OCI-LY3 (cell line): ENCODE results near the gene RNF220.

Source experiments
- H2AFZ ChIP-seq: fragments of 200-600, 300-600 bp; shearing (Covaris generic); 2 replicates; pipeline ENCODE4 v1.6.0; 2014; ENCODE audit warnings: antibody characterized with exemption, low read depth, low read length
- H3K27ac ChIP-seq: fragments of 200-600, 300-600 bp; sonication (generic); 2 replicates; pipeline ENCODE4 v1.5.1; 2014; ENCODE audit warnings: mild to moderate bottlenecking, low read length, moderate library complexity, mixed read lengths
- H3K27me3 ChIP-seq: fragments of 200-600, 300-600 bp; sonication (generic); 2 replicates; pipeline ENCODE4 v1.6.1; 2014; ENCODE audit warnings: low read depth, low read length, mixed read lengths
- H3K36me3 ChIP-seq: fragments of 200-600, 300-600 bp; sonication (generic); replicated peaks from 2 replicates; pipeline ENCODE3; 2014; ENCODE audit warnings: low read depth, low read length, mixed read lengths
- H3K4me1 ChIP-seq: fragments of 300-600, 200-600 bp; sonication (generic); 2 replicates; pipeline ENCODE4 v1.6.1; 2014; ENCODE audit warnings: low read length, mixed read lengths
- H3K4me2 ChIP-seq: fragments of 200-600, 300-600 bp; sonication (generic); 2 replicates; pipeline ENCODE4 v1.6.1; 2014; ENCODE audit warnings: low read length, mixed read lengths
- H3K4me3 ChIP-seq: fragments of 300-600, 200-600 bp; sonication (generic); 2 replicates; pipeline ENCODE4 v1.5.1; 2014; ENCODE audit warnings: antibody characterized with exemption, mild to moderate bottlenecking, low read length, moderate library complexity
- H3K79me2 ChIP-seq: fragments of 300-600, 200-600 bp; shearing (Covaris generic); 2 replicates; pipeline ENCODE4 v1.6.1; 2014; ENCODE audit warnings: mild to moderate bottlenecking, low read length, mixed read lengths
- H3K9ac ChIP-seq: fragments of 300-600, 200-600 bp; shearing (Covaris generic); 2 replicates; pipeline ENCODE4 v1.6.0; 2014; ENCODE audit warnings: mild to moderate bottlenecking, low read length, moderate library complexity
- H3K9me3 ChIP-seq: fragments of 200-600, 300-600 bp; shearing (Covaris generic); 2 replicates; pipeline ENCODE4 v1.6.1; 2014; ENCODE audit warnings: low read length, mixed read lengths; ENCODE audit not compliant: insufficient read depth
- H4K20me1 ChIP-seq: fragments of 200-600, 300-600 bp; sonication (generic); 2 replicates; pipeline ENCODE4 v1.6.1; 2016; ENCODE audit warnings: low read length, mixed read lengths; ENCODE audit not compliant: insufficient read depth
- EZH2phosphoT487 ChIP-seq: fragments of 200-600 bp; shearing (Covaris generic); IDR thresholded peaks from 2 replicates; pipeline ENCODE4 v1.6.1; 2018; ENCODE audit warnings: antibody characterized with exemption, mixed run types, low read depth
- TF ChIP-seq, protein P1 (sequence below): fragments of 200-600, 300-600 bp; sonication (generic); IDR thresholded peaks from 2 replicates; pipeline ENCODE4 v1.5.1; 2014; ENCODE audit warnings: antibody characterized with exemption, low read length, low read depth

The RNF220 gene

DNA sequence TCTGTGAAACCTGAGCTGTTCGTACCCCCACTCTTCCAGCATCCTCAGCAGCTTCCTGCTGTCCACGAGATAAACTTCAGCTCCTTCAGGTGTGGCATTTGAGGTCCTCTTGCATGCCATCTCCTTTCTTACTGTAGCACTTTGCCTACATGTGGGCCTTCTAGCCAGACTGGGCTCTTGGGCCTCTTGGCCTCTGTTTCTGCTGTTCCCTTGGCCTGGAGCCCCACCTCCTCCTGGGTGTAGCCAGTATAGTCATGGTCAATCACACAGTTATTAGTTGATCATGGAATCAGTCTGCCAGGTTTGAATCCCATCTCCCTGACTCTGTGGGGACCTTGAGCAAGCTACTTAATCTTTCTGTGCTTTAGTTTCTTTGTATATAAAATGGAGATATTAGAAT, 242.8 kb downstream of the RNF220 start:
- Histone ChIP-seq H3K36me3 (no peaks in the 10 kb centered on the region), H3K4me3 (no peak overlapping the region), H3K9me3 (no peaks in the 10 kb centered on the region), H3K27ac (no peak overlapping the region), H3K4me2 (no peak overlapping the region), H2AFZ (no peak overlapping the region), H3K4me1 (no peaks in the 10 kb centered on the region), H3K79me2 (no peaks in the 10 kb centered on the region), H3K27me3 (no peaks in the 10 kb centered on the region), H3K9ac (no peak overlapping the region), H4K20me1 (no peaks in the 10 kb centered on the region)
- TF ChIP-seq EZH2phosphoT487, result no peak
- TF ChIP-seq, protein P1, sequence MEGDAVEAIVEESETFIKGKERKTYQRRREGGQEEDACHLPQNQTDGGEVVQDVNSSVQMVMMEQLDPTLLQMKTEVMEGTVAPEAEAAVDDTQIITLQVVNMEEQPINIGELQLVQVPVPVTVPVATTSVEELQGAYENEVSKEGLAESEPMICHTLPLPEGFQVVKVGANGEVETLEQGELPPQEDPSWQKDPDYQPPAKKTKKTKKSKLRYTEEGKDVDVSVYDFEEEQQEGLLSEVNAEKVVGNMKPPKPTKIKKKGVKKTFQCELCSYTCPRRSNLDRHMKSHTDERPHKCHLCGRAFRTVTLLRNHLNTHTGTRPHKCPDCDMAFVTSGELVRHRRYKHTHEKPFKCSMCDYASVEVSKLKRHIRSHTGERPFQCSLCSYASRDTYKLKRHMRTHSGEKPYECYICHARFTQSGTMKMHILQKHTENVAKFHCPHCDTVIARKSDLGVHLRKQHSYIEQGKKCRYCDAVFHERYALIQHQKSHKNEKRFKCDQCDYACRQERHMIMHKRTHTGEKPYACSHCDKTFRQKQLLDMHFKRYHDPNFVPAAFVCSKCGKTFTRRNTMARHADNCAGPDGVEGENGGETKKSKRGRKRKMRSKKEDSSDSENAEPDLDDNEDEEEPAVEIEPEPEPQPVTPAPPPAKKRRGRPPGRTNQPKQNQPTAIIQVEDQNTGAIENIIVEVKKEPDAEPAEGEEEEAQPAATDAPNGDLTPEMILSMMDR, result no peak

DNA sequence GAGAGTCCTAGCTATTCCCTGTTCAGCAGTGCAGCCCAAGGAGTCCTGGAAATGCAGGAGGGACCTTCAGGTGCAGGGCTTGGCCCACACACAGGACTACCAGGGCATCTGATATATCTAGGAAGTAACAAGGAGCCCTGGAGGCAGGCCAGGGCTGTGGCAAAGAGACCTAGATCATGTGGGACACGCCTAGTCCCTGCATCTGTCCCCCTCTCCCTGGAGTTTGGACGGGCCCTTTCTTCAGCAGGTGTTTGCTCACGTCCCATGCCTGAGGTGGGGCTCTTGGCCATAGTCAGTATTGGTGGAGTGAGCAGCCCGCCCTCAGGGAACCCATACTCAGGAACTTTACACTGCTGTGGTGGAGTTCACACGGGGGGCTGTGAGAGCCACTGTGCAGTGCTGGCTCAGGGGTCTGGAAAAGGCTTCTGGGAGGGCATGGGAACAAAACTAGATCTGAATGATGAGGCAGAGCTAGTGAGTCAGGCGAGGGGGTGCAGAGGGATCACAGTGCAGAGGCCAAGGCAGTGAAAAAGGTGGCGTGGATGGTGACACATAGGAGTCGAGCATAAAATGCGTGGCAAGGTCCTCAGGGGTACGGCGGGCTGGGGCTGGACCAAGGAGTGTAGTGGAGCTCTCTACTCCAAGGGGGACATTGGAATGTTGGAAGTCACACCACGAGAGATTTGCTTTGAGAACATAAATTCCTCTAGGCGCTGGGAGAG, 243.6 kb downstream of the RNF220 start:
- Histone ChIP-seq H3K4me3 (no peak overlapping the region), H3K9me3 (no peaks in the 10 kb centered on the region), H3K4me2 (no peak overlapping the region), H3K4me1 (no peaks in the 10 kb centered on the region), H3K27ac (no peak overlapping the region), H3K79me2 (no peaks in the 10 kb centered on the region), H3K9ac (no peak overlapping the region), H2AFZ (no peak overlapping the region), H4K20me1 (no peaks in the 10 kb centered on the region), H3K27me3 (no peaks in the 10 kb centered on the region), H3K36me3 (no peaks in the 10 kb centered on the region)
- no peak for TF ChIP-seq EZH2phosphoT487
- TF ChIP-seq, protein P1, result no peak

DNA sequence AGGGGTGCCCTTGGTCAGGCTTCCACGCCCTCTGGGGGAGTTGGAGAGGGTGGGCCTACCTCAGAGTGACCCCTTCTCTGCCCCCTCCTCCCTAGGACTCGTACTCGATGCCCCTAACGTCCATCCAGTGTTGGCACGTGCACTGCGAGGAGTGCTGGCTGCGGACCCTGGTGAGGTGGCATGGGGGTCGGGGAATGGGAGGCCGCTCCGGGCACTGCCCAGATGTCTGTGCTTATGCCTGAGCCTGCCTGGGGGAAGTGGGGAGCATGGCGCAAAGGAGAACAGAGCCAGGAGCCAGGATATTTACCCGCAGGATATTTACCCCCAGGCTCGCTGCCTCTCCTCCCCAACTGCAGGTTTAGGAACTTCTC, 244.7 kb downstream of the RNF220 start:
- Histone ChIP-seq H3K9me3 (no peaks in the 10 kb centered on the region), H3K4me2 (no peak overlapping the region), H3K4me1 (no peaks in the 10 kb centered on the region), H3K79me2 (no peaks in the 10 kb centered on the region), H3K4me3 (no peak overlapping the region), H3K9ac (no peak overlapping the region), H3K36me3 (no peaks in the 10 kb centered on the region), H3K27ac (no peak overlapping the region), H4K20me1 (no peaks in the 10 kb centered on the region), H3K27me3 (no peaks in the 10 kb centered on the region), H2AFZ (no peak overlapping the region)
- no peak for TF ChIP-seq EZH2phosphoT487
- TF ChIP-seq, protein P1, result no peak

DNA sequence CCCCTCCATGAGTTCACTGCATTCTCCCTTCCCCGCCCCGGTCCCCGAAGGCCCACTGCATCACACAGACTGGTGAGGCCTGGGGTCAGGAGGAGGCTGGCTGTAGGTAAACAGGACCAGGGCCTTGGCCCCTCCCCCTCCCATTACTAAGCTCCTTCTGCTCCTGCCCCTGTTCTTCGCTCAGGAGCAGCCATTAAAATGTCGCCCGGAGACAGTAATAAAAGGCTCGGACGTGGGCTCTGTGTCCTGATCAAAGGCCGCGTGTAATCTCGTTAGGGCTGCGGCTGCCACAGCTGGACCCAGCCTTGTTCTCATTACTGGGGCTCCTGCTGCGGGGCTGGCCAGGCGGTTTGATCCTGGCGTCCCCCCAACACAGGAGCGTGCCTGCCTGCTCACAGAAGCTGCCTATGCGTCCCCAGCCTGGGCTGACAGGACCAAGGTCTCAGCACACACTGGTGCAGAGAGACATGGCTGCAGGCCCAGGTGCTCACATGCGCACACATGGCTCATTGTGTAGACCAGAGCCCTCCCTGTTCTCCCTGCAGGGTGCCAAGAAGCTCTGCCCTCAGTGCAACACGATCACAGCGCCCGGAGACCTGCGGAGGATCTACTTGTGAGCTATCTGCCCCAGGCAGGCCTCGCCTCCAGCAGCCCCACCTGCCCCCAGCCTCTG, 245.2 kb downstream of the RNF220 start:
- Histone ChIP-seq H3K4me1 (no peaks in the 10 kb centered on the region), H3K9ac (no peak overlapping the region), H3K9me3 (no peaks in the 10 kb centered on the region), H2AFZ (no peak overlapping the region), H3K4me3 (no peak overlapping the region), H4K20me1 (no peaks in the 10 kb centered on the region), H3K79me2 (no peaks in the 10 kb centered on the region), H3K27ac (no peak overlapping the region), H3K27me3 (no peaks in the 10 kb centered on the region), H3K4me2 (no peak overlapping the region), H3K36me3 (no peaks in the 10 kb centered on the region)
- no peak for TF ChIP-seq EZH2phosphoT487
- TF ChIP-seq, protein P1, result no peak
